IMR-90 (cell line): ENCODE results near the gene OSBPL3. TPM values are rescaled to one million over a fixed set of nuclear protein-coding genes. Genes with fewer than 3 reads are reported as not detected.

Experiments
- ATAC-seq: fragments of 200-7000 bp; cut with Tn5 transposase; 2 replicates; pipeline ENCODE4 v1.9.1; 2020; ENCODE audit warnings: low read depth, mild to moderate bottlenecking, moderate library complexity
- BruUV-seq: library from RNA; stranded (reverse); fragments of 400-500 nt; replicated peaks from 2 replicates; lab custom pipeline; 2021; lab: Mats Ljungman, UMichigan
- CTCF ChIA-PET: fragments of 300-600 bp; formaldehyde crosslinking; extraction: SDS; loops from one replicate; lab custom pipeline; 2021; ENCODE audit warnings: antibody characterized with exemption; lab: Yijun Ruan, JAX
- POLR2A ChIA-PET: fragments of 300-600 bp; sonication (Branson Sonifier 250); formaldehyde crosslinking; loops from one replicate; lab custom pipeline; 2022; ENCODE audit warnings: antibody characterized with exemption; ENCODE audit not compliant: unreplicated experiment; lab: Charles Lee
- DNase-seq: peaks from one replicate; pipeline ENCODE4 v3.0.0; 2013
- H2AFZ ChIP-seq: replicated peaks from 2 replicates; pipeline ENCODE3; 2013; ENCODE audit warnings: low read length, mild to moderate bottlenecking; ENCODE audit not compliant: poor library complexity
- H2AK5ac ChIP-seq: 2 replicates; pipeline ENCODE4 v1.6.1; 2013; ENCODE audit warnings: low read depth, low read length, inconsistent platforms
- H2AK9ac ChIP-seq: replicated peaks from 2 replicates; pipeline ENCODE3; 2013; ENCODE audit warnings: mild to moderate bottlenecking, low read depth, low read length, moderate library complexity; ENCODE audit not compliant: poor library complexity
- H2BK120ac ChIP-seq: 2 replicates; pipeline ENCODE4 v1.6.1; 2013; ENCODE audit warnings: low read depth, low read length, inconsistent platforms
- H2BK15ac ChIP-seq: 3 replicates; pipeline ENCODE4 v1.6.1; 2013; ENCODE audit warnings: low read depth, low read length, inconsistent platforms
- H2BK20ac ChIP-seq: 2 replicates; pipeline ENCODE4 v1.6.1; 2013; ENCODE audit warnings: low read depth, mild to moderate bottlenecking, inconsistent platforms, low read length, moderate library complexity
- H2BK5ac ChIP-seq: 2 replicates; pipeline ENCODE4 v1.6.1; 2013; ENCODE audit warnings: mild to moderate bottlenecking, low read depth, low read length, inconsistent platforms; ENCODE audit not compliant: poor library complexity, severe bottlenecking
- H3K14ac ChIP-seq: replicated peaks from 2 replicates; pipeline ENCODE4 v1.6.1; 2013; ENCODE audit warnings: low read depth, low read length, inconsistent platforms
- H3K18ac ChIP-seq: 2 replicates; pipeline ENCODE4 v1.6.1; 2013; ENCODE audit warnings: low read depth, low read length, control low read depth
- H3K23ac ChIP-seq: 2 replicates; pipeline ENCODE4 v1.6.1; 2013; ENCODE audit warnings: low read depth, low read length, inconsistent platforms
- H3K27ac ChIP-seq: 2 replicates; pipeline ENCODE4 v1.5.1; 2013; ENCODE audit warnings: mild to moderate bottlenecking, control low read depth, low read length; ENCODE audit not compliant: insufficient read depth
- H3K27me3 ChIP-seq: 2 replicates; pipeline ENCODE4 v1.6.1; 2013; ENCODE audit warnings: low read length; ENCODE audit not compliant: control insufficient read depth, insufficient read depth
- H3K36me3 ChIP-seq: 2 replicates; pipeline ENCODE4 v1.6.1; 2013; ENCODE audit warnings: low read length, mixed read lengths; ENCODE audit not compliant: control insufficient read depth, insufficient read depth
- H3K4ac ChIP-seq: 2 replicates; pipeline ENCODE4 v1.6.1; 2013; ENCODE audit warnings: low read depth, low read length, inconsistent platforms
- H3K4me1 ChIP-seq: 2 replicates; pipeline ENCODE4 v1.6.1; 2013; ENCODE audit warnings: low read length, mixed read lengths; ENCODE audit not compliant: control insufficient read depth, insufficient read depth
- H3K4me2 ChIP-seq: 2 replicates; pipeline ENCODE4 v1.6.1; 2013; ENCODE audit warnings: low read depth, mild to moderate bottlenecking, control low read depth, low read length, moderate library complexity
- H3K4me3 ChIP-seq: 2 replicates; pipeline ENCODE4 v1.5.1; 2013; ENCODE audit warnings: low read depth, mild to moderate bottlenecking, control low read depth, low read length, moderate library complexity; ENCODE audit not compliant: insufficient read depth
- H3K56ac ChIP-seq: 2 replicates; pipeline ENCODE4 v1.6.1; 2013; ENCODE audit warnings: low read length, inconsistent platforms; ENCODE audit not compliant: insufficient read depth; ENCODE audit errors: extremely low read depth
- H3K79me1 ChIP-seq, 2 experiments: 2 replicates each; pipeline ENCODE4 v1.6.1; 2013; ENCODE audit warnings: low read length in 2 of 2, inconsistent platforms in 1 of 2, low read depth in 1 of 2
- H3K9ac ChIP-seq: 2 replicates; pipeline ENCODE4 v1.6.1; 2013; ENCODE audit warnings: low read depth, low read length, control low read depth
- H3K9me1 ChIP-seq: 2 replicates; pipeline ENCODE4 v1.6.1; 2013; ENCODE audit warnings: low read length, inconsistent platforms; ENCODE audit not compliant: insufficient read depth
- H3K9me3 ChIP-seq: 2 replicates; pipeline ENCODE4 v1.6.1; 2013; ENCODE audit warnings: low read length; ENCODE audit not compliant: control insufficient read depth, insufficient read depth
- H4K20me1 ChIP-seq: 2 replicates; pipeline ENCODE4 v1.6.1; 2013; ENCODE audit warnings: low read length, inconsistent platforms; ENCODE audit not compliant: insufficient read depth
- H4K5ac ChIP-seq: 2 replicates; pipeline ENCODE4 v1.6.1; 2013; ENCODE audit warnings: mild to moderate bottlenecking, low read depth, low read length, control low read depth
- H4K8ac ChIP-seq, 2 experiments: 2 replicates each; pipeline ENCODE4 v1.6.1; 2013; ENCODE audit warnings: low read depth in 2 of 2, low read length in 2 of 2, control low read depth in 1 of 2, inconsistent platforms in 1 of 2
- H4K91ac ChIP-seq: 2 replicates; pipeline ENCODE4 v1.6.1; 2013; ENCODE audit warnings: low read depth, low read length, inconsistent platforms; ENCODE audit not compliant: insufficient read depth
- BHLHE40 ChIP-seq: fragments of 150-350 bp; IDR thresholded peaks from 2 replicates; pipeline ENCODE4 v1.6.1; 2016; ENCODE audit warnings: mild to moderate bottlenecking, low read depth, low read length
- CEBPB ChIP-seq: IDR thresholded peaks from 2 replicates; pipeline ENCODE4 v1.6.1; 2012; ENCODE audit warnings: low read depth, low read length, improper control_type of control experiment
- CHD1 ChIP-seq: IDR thresholded peaks from 2 replicates; pipeline ENCODE4 v1.6.1; 2012; ENCODE audit warnings: low read depth, low read length, improper control_type of control experiment
- FOS ChIP-seq: fragments of 150-350 bp; IDR thresholded peaks from 2 replicates; pipeline ENCODE4 v1.6.1; 2016; ENCODE audit warnings: low read depth, low read length
- MAFK ChIP-seq: IDR thresholded peaks from 2 replicates; pipeline ENCODE4 v1.6.1; 2012; ENCODE audit warnings: low read depth, low read length, improper control_type of control experiment
- MAZ ChIP-seq: IDR thresholded peaks from 2 replicates; pipeline ENCODE4 v1.6.1; 2012; ENCODE audit warnings: low read depth, mild to moderate bottlenecking, low read length, improper control_type of control experiment, moderate library complexity, borderline replicate concordance
- MXI1 ChIP-seq: IDR thresholded peaks from 2 replicates; pipeline ENCODE4 v1.6.1; 2012; ENCODE audit warnings: low read depth, mild to moderate bottlenecking, low read length, moderate library complexity, borderline replicate concordance
- NFE2L2 ChIP-seq: fragments of 150-350 bp; IDR thresholded peaks from 2 replicates; pipeline ENCODE4 v1.6.1; 2016; ENCODE audit warnings: low read depth, mild to moderate bottlenecking, low read length
- POLR2A ChIP-seq: IDR thresholded peaks from 2 replicates; pipeline ENCODE4 v1.6.1; 2012; ENCODE audit warnings: mild to moderate bottlenecking, low read depth, low read length
- RAD21 ChIP-seq: IDR thresholded peaks from 2 replicates; pipeline ENCODE4 v1.6.1; 2012; ENCODE audit warnings: low read length, improper control_type of control experiment
- RCOR1 ChIP-seq: IDR thresholded peaks from 2 replicates; pipeline ENCODE4 v1.6.1; 2012; ENCODE audit warnings: mild to moderate bottlenecking, low read length, improper control_type of control experiment; ENCODE audit not compliant: insufficient replicate concordance
- RFX5 ChIP-seq: IDR thresholded peaks from 2 replicates; pipeline ENCODE4 v1.8.0; 2012; ENCODE audit warnings: low read depth, mild to moderate bottlenecking, low read length, moderate library complexity
- SMC3 ChIP-seq: fragments of 150-350 bp; IDR thresholded peaks from 2 replicates; pipeline ENCODE4 v1.6.1; 2016; ENCODE audit warnings: low read depth, mild to moderate bottlenecking, antibody characterized with exemption, low read length, moderate library complexity
- WGBS, 2 experiments: methylation state at CpG; one replicate each; pipeline versions ENCODE4 v1.1.5 to v1.1.7; 2013; ENCODE audit warnings: missing lambda C conversion rate in 2 of 2; ENCODE audit not compliant: insufficient read length in 1 of 2; ENCODE audit errors: extremely low coverage in 2 of 2; 5-methylcytosine and 5-hydroxymethylcytosine counted together
- dilution Hi-C: fragments of 300-500 bp; cut with HindIII; formaldehyde crosslinking; loops from one replicate; pipeline ENCODE4 v1.14.3; 2018; ENCODE audit warnings: low sequenced_read_pairs; ENCODE audit not compliant: unreplicated experiment
- in situ Hi-C: fragments of 300-500 bp; cut with MboI; formaldehyde crosslinking; loops from 3 replicates; pipeline ENCODE4 v1.14.3; 2019; ENCODE audit warnings: low sequenced_read_pairs, inconsistent platforms, mixed read lengths
- intact Hi-C: fragments of 100-400 bp; cut with micrococcal nuclease; formaldehyde crosslinking; loops from 2 replicates; pipeline ENCODE4 v1.10.0; 2022
- polyA plus RNA-seq, 3 experiments: library from polyadenylated mRNA; depleted of rRNA; stranded (reverse); fragments of >200 nt; gene quantifications; 2 replicates each; pipeline ENCODE4 v1.2.3, GENCODE V29; 2012; ENCODE audit warnings: low replicate concordance in 1 of 3
- total RNA-seq: library from RNA; depleted of rRNA; stranded (reverse); fragments of >200 nt; gene quantifications from 2 replicates; pipeline ENCODE4 v1.2.3, GENCODE V29; 2012
- TF ChIP-seq, protein P1 (sequence below): fragments of 150-350 bp; IDR thresholded peaks from 2 replicates; pipeline ENCODE4 v1.6.1; 2017; ENCODE audit warnings: mild to moderate bottlenecking, antibody characterized with exemption, low read length, low read depth
- TF ChIP-seq, protein P2 (sequence below): fragments of 150-350 bp; IDR thresholded peaks from 2 replicates; pipeline ENCODE4 v1.6.1; 2016; ENCODE audit warnings: low read depth, mild to moderate bottlenecking, low read length, moderate library complexity, borderline replicate concordance
- TF ChIP-seq, protein P3 (sequence below): conservative IDR thresholded peaks from 2 replicates; pipeline ENCODE4 v1.5.1; 2012; ENCODE audit warnings: mild to moderate bottlenecking, low read depth, low read length, improper control_type of control experiment

The OSBPL3 gene
- total and polyA plus RNA-seq, 2 of the 4 experiments (the other 2 are of a cell fraction) = 18.0 to 29.9 TPM

DNA sequence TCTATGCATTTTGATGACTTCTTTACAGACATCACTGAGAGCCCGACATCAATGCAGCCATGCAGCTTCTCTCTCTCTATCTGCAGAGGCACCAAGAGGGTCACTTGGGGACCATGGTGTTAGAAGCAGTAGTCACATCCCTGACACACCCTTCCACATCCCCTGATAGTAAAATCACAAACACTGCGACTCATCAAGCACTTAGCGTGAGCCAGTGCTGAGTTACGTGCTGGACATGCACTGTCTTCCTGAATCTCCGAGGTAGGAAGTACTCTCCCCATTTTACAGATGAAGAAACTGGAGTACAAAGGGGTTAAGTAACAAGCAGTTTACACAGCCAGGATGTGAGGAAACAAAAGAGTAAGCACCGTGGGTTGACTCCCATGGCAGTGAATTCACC is 109.2 kb downstream of the OSBPL3 start:
- CTCF ChIA-PET = no interaction called here
- Histone ChIP-seq H4K91ac (no peak overlapping the region), H2BK20ac (no peak overlapping the region), H2BK120ac (no peak overlapping the region), H2AFZ (no peak overlapping the region), H3K27me3 (no peaks in the 10 kb centered on the region), H3K79me1 (peaks cover 11 to 33% of the 10 kb centered on the region in 2 experiments), H3K23ac (no peak overlapping the region), H3K4ac (no peak overlapping the region), H2BK5ac (no peak overlapping the region), H4K5ac (no peak overlapping the region), H3K9me3 (no peaks in the 10 kb centered on the region), H3K18ac (no peak overlapping the region), H3K14ac (no peak overlapping the region), H3K9me1 (peaks cover 21% of the 10 kb centered on the region), H3K4me2 (no peak overlapping the region), H3K56ac (no peak overlapping the region), H2AK9ac (no peak overlapping the region), H2AK5ac (no peak overlapping the region), H4K20me1 (no peaks in the 10 kb centered on the region), H3K4me1 (peaks cover 7% of the 10 kb centered on the region), H3K27ac (no peak overlapping the region), H3K9ac (no peak overlapping the region), H3K4me3 (no peak overlapping the region), H2BK15ac (no peak overlapping the region), H3K36me3 (peaks cover 8% of the 10 kb centered on the region), H4K8ac (no peak overlapping the region)
- POLR2A ChIA-PET = no interaction called here
- TF ChIP-seq MAZ = no peak
- TF ChIP-seq, protein P1, sequence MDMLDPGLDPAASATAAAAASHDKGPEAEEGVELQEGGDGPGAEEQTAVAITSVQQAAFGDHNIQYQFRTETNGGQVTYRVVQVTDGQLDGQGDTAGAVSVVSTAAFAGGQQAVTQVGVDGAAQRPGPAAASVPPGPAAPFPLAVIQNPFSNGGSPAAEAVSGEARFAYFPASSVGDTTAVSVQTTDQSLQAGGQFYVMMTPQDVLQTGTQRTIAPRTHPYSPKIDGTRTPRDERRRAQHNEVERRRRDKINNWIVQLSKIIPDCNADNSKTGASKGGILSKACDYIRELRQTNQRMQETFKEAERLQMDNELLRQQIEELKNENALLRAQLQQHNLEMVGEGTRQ = no peak
- no peak for TF ChIP-seq SMC3
- no peak for TF ChIP-seq NFE2L2
- TF ChIP-seq, protein P2, sequence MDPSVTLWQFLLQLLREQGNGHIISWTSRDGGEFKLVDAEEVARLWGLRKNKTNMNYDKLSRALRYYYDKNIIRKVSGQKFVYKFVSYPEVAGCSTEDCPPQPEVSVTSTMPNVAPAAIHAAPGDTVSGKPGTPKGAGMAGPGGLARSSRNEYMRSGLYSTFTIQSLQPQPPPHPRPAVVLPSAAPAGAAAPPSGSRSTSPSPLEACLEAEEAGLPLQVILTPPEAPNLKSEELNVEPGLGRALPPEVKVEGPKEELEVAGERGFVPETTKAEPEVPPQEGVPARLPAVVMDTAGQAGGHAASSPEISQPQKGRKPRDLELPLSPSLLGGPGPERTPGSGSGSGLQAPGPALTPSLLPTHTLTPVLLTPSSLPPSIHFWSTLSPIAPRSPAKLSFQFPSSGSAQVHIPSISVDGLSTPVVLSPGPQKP = no peak
- TF ChIP-seq CHD1 = no peak
- no peak for TF ChIP-seq RCOR1
- no peak for TF ChIP-seq BHLHE40
- no peak for TF ChIP-seq POLR2A
- TF ChIP-seq RFX5 = no peak
- no peak for TF ChIP-seq MAFK
- TF ChIP-seq MXI1 = no peak
- TF ChIP-seq, protein P3, sequence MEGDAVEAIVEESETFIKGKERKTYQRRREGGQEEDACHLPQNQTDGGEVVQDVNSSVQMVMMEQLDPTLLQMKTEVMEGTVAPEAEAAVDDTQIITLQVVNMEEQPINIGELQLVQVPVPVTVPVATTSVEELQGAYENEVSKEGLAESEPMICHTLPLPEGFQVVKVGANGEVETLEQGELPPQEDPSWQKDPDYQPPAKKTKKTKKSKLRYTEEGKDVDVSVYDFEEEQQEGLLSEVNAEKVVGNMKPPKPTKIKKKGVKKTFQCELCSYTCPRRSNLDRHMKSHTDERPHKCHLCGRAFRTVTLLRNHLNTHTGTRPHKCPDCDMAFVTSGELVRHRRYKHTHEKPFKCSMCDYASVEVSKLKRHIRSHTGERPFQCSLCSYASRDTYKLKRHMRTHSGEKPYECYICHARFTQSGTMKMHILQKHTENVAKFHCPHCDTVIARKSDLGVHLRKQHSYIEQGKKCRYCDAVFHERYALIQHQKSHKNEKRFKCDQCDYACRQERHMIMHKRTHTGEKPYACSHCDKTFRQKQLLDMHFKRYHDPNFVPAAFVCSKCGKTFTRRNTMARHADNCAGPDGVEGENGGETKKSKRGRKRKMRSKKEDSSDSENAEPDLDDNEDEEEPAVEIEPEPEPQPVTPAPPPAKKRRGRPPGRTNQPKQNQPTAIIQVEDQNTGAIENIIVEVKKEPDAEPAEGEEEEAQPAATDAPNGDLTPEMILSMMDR = no peak
- TF ChIP-seq RAD21 = no peak
- no peak for TF ChIP-seq CEBPB
- no peak for TF ChIP-seq FOS
- BruUV-seq = no TSS peak
- DNase-seq (no peak), ATAC-seq (no peak)
- dilution Hi-C loops (no loop called here), in situ Hi-C loops (no loop called here), intact Hi-C loops (no loop called here)
- WGBS, 2 experiments = no CpG with 5 or more reads among the region's 6 CpGs
